Muscle layer of duodenum (tissue), 2 donors: ENCODE measurements around the gene ADAMTS12.

Experiments used
- H3K27ac ChIP-seq: one replicate; pipeline ENCODE4 v1.7.0; 2013; ENCODE audit warnings: mild to moderate bottlenecking, low read length
- H3K27me3 ChIP-seq: one replicate; pipeline ENCODE4 v1.7.0; 2013; ENCODE audit warnings: low read depth, mild to moderate bottlenecking, control low read depth, low read length
- H3K36me3 ChIP-seq, 2 donors: one replicate each; pipeline ENCODE4 v1.7.0; 2013; ENCODE audit warnings: low read length in 2 of 2, control low read depth in 1 of 2, mild to moderate bottlenecking in 1 of 2; ENCODE audit not compliant: insufficient read depth in 2 of 2, control insufficient read depth in 1 of 2
- H3K4me1 ChIP-seq, 2 donors: one replicate each; pipeline ENCODE4 v1.7.0; 2013; ENCODE audit warnings: low read length in 2 of 2, mild to moderate bottlenecking in 2 of 2, control low read depth in 1 of 2, moderate library complexity in 1 of 2; ENCODE audit not compliant: insufficient read depth in 2 of 2, control insufficient read depth in 1 of 2
- H3K4me3 ChIP-seq, 2 donors: one replicate each; pipeline ENCODE4 v1.7.0; 2013; ENCODE audit warnings: low read length in 2 of 2, low read depth in 1 of 2, mild to moderate bottlenecking in 1 of 2
- H3K9me3 ChIP-seq, 2 donors: one replicate each; pipeline ENCODE4 v1.7.0; 2013; ENCODE audit warnings: low read length in 2 of 2, control low read depth in 1 of 2, mild to moderate bottlenecking in 1 of 2; ENCODE audit not compliant: control insufficient read depth in 1 of 2
- donor health status: healthy.

ADAMTS12 gene

GRCh38 chr5:33601881-33602280 lies 289.9 kb downstream of the ADAMTS12 start:
- H3K27ac ChIP-seq: no peak overlapping the region

DNA sequence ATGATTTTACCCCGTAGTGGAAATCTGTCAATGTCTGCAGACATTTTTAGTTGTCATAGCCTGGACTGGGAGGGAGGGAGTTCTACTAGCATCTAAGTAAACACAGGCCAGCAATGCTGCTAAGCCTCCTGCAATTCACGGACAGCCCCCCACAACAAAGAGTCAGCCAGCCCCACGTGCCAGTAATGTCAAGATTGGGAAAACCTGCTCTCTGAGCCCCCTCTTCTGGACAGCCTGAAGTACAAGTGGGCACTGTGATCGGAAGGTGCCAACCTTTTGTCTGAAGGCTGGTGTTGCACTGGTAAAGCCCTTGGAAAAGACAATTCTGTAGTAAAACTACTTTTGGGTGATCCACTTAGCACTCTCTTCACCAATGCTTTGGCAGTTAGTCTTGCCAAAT lies 296.5 kb downstream of the ADAMTS12 start:
- Histone ChIP-seq H3K9me3 (no peaks in the 10 kb centered on the region), H3K36me3 (no peaks in the 10 kb centered on the region), H3K4me1 (no peaks in the 10 kb centered on the region), H3K27me3 (no peaks in the 10 kb centered on the region), H3K27ac (no peak overlapping the region), H3K4me3 (no peak overlapping the region)

More at GRCh38 chr5:33601881-33602280, 289.9 kb downstream of the ADAMTS12 start:
- no peaks in the 10 kb centered on the region for H3K27me3 ChIP-seq
- no peak overlapping the region for H3K4me3 ChIP-seq
- H3K36me3 ChIP-seq: no peaks in the 10 kb centered on the region
- H3K4me1 ChIP-seq: no peaks in the 10 kb centered on the region
- no peaks in the 10 kb centered on the region for H3K9me3 ChIP-seq

- Histone ChIP-seq H3K27me3 (no peaks in the 10 kb centered on the region), H3K9me3 (no peaks in the 10 kb centered on the region), H3K4me1 (no peaks in the 10 kb centered on the region), H3K27ac (no peak overlapping the region), H3K36me3 (no peaks in the 10 kb centered on the region), H3K4me3 (no peak overlapping the region)
These were observed 297.8 kb downstream of the ADAMTS12 start for GRCh38 chr5:33594006-33594405.

DNA sequence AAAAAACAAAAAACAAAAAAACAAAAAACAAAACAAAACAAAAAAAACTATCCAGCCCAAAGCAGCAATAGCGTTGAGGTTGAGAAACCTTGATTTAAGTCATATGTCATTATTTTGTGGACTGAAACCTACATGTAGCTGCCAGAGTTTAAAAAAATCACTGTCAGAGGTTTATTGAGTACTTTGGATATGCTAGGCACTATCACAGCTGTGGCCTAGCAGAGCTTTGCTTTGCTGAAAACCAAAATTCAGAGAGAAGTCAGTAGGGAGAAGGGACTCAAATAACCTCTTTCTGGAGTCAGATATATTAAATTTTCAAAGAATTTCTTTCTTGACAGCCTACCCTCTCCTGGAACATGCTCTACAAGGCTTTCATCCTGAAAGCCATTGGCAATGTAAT lies 299.5 kb downstream of the ADAMTS12 start:
- H3K4me1 ChIP-seq: no peaks in the 10 kb centered on the region
- H3K4me3 ChIP-seq: no peak overlapping the region
- peaks cover 0 to 5% of the 10 kb centered on the region in 2 donors for H3K36me3 ChIP-seq
- no peaks in the 10 kb centered on the region for H3K27me3 ChIP-seq
- no peak overlapping the region for H3K27ac ChIP-seq
- no peaks in the 10 kb centered on the region for H3K9me3 ChIP-seq

DNA sequence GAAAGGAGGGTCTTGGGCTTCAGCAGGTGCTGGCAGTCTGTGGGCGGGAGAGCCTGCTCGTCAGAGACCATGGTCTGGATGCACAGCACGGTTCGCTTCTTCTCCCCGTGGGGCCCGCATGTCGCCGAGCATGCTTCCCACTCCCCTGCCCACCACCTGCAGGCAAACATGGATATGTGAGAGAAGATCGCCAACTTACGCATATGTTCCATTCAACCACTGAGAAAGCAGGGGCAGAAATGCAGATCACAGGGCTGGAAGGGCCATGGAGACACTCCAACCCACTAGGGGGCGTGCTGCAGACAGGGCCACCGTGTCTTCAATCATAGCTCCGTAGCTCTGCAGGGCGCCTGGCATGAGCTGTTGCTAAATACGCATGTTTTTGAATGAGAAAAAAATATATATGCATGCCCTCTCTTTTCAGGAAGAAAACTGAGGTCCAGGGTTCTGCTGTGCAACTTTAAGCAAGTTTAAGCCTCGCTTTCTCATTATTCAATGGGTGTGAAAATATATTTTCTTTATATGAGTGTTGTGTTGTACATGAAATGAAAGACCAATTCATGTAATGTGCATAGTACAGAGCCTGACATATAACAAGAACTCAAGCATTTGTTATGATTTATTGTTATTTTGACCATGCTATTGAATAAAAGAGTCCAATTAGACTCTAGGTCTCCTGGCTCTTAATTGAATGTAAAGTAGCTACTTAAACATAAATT lies 303.0 kb downstream of the ADAMTS12 start:
- Histone ChIP-seq H3K9me3 (no peaks in the 10 kb centered on the region), H3K27me3 (no peaks in the 10 kb centered on the region), H3K36me3 (peaks cover 0 to 5% of the 10 kb centered on the region in 2 donors), H3K4me1 (no peaks in the 10 kb centered on the region), H3K27ac (no peak overlapping the region), H3K4me3 (no peak overlapping the region)

- Histone ChIP-seq H3K27me3 (no peaks in the 10 kb centered on the region), H3K4me1 (no peaks in the 10 kb centered on the region), H3K9me3 (no peaks in the 10 kb centered on the region), H3K27ac (no peak overlapping the region), H3K4me3 (no peak overlapping the region), H3K36me3 (peaks cover 0 to 3% of the 10 kb centered on the region in 2 donors)
These were observed 308.5 kb downstream of the ADAMTS12 start for GRCh38 chr5:33583332-33583731.

DNA sequence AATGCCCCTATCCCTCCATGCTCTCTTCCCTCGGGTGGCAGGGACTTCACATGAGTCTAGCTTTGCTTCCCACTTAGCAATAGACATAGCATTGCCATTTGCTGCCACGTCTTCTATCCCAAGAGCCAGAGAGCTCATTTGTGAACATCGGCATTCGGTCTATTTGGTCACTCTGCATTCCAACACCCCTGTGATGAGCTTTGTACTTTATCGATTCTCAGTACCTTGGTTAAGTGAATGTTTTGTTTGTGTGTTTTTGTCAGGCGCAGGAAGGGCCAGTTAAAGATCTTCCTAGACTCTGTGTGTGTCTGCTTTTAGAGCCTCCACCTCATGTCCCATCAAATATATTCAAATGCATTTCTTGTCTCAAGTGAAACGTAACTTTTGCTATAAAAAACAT lies 309.4 kb downstream of the ADAMTS12 start:
- Histone ChIP-seq H3K27ac (no peak overlapping the region), H3K4me1 (no peaks in the 10 kb centered on the region), H3K27me3 (no peaks in the 10 kb centered on the region), H3K4me3 (no peak overlapping the region), H3K36me3 (no peaks in the 10 kb centered on the region), H3K9me3 (no peaks in the 10 kb centered on the region)

- Histone ChIP-seq H3K27ac (no peak overlapping the region), H3K4me3 (no peak overlapping the region), H3K4me1 (no peaks in the 10 kb centered on the region), H3K9me3 (no peaks in the 10 kb centered on the region), H3K36me3 (no peaks in the 10 kb centered on the region), H3K27me3 (no peaks in the 10 kb centered on the region)
These were observed 312.0 kb downstream of the ADAMTS12 start for GRCh38 chr5:33579789-33580188.

- H3K4me1 ChIP-seq: no peaks in the 10 kb centered on the region
- H3K27me3 ChIP-seq: no peaks in the 10 kb centered on the region
- H3K4me3 ChIP-seq: no peak overlapping the region
- no peaks in the 10 kb centered on the region for H3K36me3 ChIP-seq
- H3K27ac ChIP-seq: no peak overlapping the region
- no peaks in the 10 kb centered on the region for H3K9me3 ChIP-seq
These were observed 312.6 kb downstream of the ADAMTS12 start for GRCh38 chr5:33579152-33579551.

DNA sequence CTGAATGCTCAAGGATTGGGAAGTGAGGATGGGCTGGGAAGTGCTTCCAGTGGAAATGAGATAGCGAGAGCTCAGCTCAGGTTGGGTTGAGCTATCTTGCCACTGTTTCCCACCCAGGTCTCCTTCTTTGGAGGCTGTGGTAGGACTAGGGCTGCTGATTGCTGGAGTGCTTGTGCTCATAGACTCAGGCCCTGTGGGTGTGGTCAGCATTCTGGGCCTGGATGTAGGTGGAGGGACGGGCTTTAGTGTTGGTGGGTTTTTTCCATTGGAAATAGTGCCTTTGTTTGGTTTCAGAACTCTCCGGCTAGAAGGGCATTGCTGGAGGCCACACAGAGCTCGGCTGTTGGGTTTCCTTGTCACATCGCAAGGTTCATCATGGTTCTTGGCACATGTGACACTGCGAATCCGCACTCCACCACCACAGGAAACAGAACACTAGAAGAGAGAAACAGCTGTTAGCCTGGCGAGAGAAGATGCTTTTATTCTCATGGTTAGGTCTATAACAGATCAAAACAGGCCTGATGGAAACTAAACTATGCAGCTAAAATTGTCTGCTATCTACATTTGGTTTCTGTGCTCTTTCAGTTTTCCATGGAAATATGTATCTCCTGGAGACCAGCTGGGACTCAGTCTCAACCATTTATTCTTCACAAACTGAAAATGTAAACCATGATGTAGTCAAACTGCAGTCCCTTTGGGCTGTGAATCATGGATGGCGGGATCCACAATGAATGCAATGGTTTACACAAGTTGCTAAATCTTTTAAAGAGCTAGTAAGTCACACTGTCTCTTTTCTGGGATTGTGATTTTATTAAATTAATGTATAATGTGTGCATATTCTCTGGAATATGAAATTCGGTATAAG lies 314.8 kb downstream of the ADAMTS12 start:
- H3K4me1 ChIP-seq: no peaks in the 10 kb centered on the region

GRCh38 chr5:33565324-33565723 lies 326.5 kb downstream of the ADAMTS12 start:
- Histone ChIP-seq H3K27me3 (no peaks in the 10 kb centered on the region), H3K36me3 (no peaks in the 10 kb centered on the region), H3K27ac (no peak overlapping the region), H3K4me3 (no peak overlapping the region), H3K9me3 (no peaks in the 10 kb centered on the region), H3K4me1 (peaks cover 6 to 7% of the 10 kb centered on the region in 2 donors)

More for the DNA sequence above, 314.8 kb downstream of the ADAMTS12 start:
- H3K36me3 ChIP-seq: no peaks in the 10 kb centered on the region
- H3K4me3 ChIP-seq: no peak overlapping the region
- H3K27me3 ChIP-seq: no peaks in the 10 kb centered on the region
- no peak overlapping the region for H3K27ac ChIP-seq
- no peaks in the 10 kb centered on the region for H3K9me3 ChIP-seq
